ENCODE results near the gene GCNT4. TPM values are rescaled to one million over a fixed set of nuclear protein-coding genes. Genes with fewer than 3 reads are reported as not detected.

The GCNT4 gene
- polyA plus RNA-seq, 1 of the 3 experiments (the other 2 are of a cell fraction): 0.02 TPM

DNA sequence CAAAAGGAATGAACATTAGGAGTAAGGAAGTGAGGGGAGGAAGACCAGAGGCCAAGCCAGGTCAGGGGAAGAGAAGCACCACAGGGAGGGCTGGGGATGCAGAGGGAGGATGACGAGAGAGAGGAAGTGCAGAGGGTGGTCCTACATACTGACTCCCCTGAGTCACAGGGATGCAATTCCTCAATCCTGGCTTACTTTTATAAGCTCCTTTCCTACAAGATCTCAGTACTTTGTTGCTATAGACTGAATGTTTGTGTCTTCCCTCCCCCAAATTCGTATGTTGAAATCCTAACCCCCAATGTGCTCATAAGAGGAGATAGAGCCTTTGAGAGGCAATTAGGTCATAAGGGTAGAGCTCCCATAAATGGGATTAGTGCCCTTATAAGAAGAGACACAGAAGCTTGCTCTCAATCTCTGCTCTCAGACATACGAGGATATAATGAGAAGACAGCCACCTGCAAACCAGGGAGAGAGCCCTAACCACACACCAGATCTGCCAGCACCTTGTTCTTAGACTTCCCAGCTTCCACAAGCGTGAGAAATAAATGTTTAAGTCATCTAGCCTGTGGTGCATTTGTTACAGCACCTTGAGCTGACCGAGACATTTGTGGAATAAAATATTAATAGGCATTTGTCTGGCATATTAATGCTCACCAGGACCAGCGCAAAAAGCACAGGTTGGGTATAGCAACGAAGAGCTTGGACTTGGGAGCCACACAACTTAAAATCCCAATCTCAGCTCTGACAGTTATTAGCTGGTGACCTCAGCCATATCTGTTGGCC lies 33.4 kb downstream of the GCNT4 start:
- ChIA-PET CTCF (interaction anchor here (1.0 kb wide), 1 partner anchor 31 kb away, joined by 4 read pairs; no protein-coding TSS in a partner anchor), POLR2A (no interaction called here)
- no peaks in the 10 kb centered on the region for H3K9me3 ChIP-seq
- no peaks in the 10 kb centered on the region for H3K4me1 ChIP-seq (ENCODE audit: control insufficient read depth in 1 of 2, insufficient read depth in 2 of 2, low read depth in 1 of 2, low read length in 1 of 2)
- H4K20me1 ChIP-seq (ENCODE audit: insufficient read depth): no peaks in the 10 kb centered on the region
- 30% methylated on average over 7 of the region's 7 CpGs for WGBS (ENCODE audit: low lambda C conversion rate)
- H3K27ac ChIP-seq (ENCODE audit: low read depth in 2 of 2, low read length in 1 of 2): no peak overlapping the region
- no peak overlapping the region for H3K9ac ChIP-seq
- TF ChIP-seq TEAD4 (IDR thresholded peaks at IDR 0.05; ENCODE audit: borderline replicate concordance, insufficient read depth) (no peak), JUND (IDR thresholded peaks at IDR 0.05) (no peak), CHD2 (IDR thresholded peaks at IDR 0.05; ENCODE audit: low read length, partially characterized antibody) (no peak)
- DNase-seq: no peak
- no peak overlapping the region for H2AFZ ChIP-seq (ENCODE audit: low read depth)
- no peaks in the 10 kb centered on the region for H3K27me3 ChIP-seq (ENCODE audit: insufficient read depth)
- H3K79me2 ChIP-seq (ENCODE audit: insufficient read depth): no peaks in the 10 kb centered on the region
- H3K4me2 ChIP-seq: no peak overlapping the region
- H3F3A ChIP-seq (replicated peaks; ENCODE audit: insufficient read depth): no peaks in the 10 kb centered on the region
- no peaks in the 10 kb centered on the region for H3K36me3 ChIP-seq (replicated peaks in 1 of 2; ENCODE audit: control insufficient read depth in 1 of 2, insufficient read depth in 2 of 2, low read length in 1 of 2)
- no peak overlapping the region for H3K4me3 ChIP-seq (ENCODE audit: low read depth in 2 of 2, low read length in 1 of 2)
- H3K9me2 ChIP-seq: no peaks in the 10 kb centered on the region

DNA sequence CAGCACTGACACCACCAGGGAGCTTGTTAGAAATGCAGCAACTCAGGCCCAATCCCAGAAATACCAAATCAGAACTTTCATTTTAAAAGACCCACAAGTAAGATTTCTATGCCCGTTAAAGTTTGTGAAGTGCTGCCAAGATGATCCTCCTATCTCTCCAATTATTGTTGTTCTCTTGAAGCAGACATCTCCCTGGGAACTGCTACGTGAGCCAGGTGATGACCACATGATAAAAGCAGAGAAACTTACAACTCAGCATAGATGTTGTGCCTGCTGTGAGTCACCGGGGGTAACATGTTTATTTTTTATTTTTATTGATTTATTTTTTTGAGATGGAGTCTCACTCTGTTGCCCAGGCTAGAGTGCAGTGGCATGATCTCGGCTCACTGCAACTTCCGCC lies 34.4 kb downstream of the GCNT4 start:
- no peaks in the 10 kb centered on the region for H3F3A ChIP-seq (replicated peaks; ENCODE audit: insufficient read depth)
- H3K27me3 ChIP-seq (ENCODE audit: insufficient read depth): no peaks in the 10 kb centered on the region
- no peak overlapping the region for H2AFZ ChIP-seq (ENCODE audit: low read depth)
- no peaks in the 10 kb centered on the region for H4K20me1 ChIP-seq (ENCODE audit: insufficient read depth)
- H3K27ac ChIP-seq (ENCODE audit: low read depth in 2 of 2, low read length in 1 of 2): no peak overlapping the region
- H3K4me2 ChIP-seq: no peak overlapping the region
- no peaks in the 10 kb centered on the region for H3K36me3 ChIP-seq (replicated peaks in 1 of 2; ENCODE audit: control insufficient read depth in 1 of 2, insufficient read depth in 2 of 2, low read length in 1 of 2)
- no peaks in the 10 kb centered on the region for H3K4me1 ChIP-seq (ENCODE audit: control insufficient read depth in 1 of 2, insufficient read depth in 2 of 2, low read depth in 1 of 2, low read length in 1 of 2)
- H3K79me2 ChIP-seq (ENCODE audit: insufficient read depth): no peaks in the 10 kb centered on the region
- H3K9ac ChIP-seq: no peak overlapping the region
- TF ChIP-seq, protein P1, sequence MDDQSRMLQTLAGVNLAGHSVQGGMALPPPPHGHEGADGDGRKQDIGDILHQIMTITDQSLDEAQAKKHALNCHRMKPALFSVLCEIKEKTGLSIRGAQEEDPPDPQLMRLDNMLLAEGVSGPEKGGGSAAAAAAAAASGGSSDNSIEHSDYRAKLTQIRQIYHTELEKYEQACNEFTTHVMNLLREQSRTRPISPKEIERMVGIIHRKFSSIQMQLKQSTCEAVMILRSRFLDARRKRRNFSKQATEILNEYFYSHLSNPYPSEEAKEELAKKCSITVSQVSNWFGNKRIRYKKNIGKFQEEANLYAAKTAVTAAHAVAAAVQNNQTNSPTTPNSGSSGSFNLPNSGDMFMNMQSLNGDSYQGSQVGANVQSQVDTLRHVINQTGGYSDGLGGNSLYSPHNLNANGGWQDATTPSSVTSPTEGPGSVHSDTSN (IDR thresholded peaks at IDR 0.05): no peak
- no peak for TF ChIP-seq RCOR1 (IDR thresholded peaks at IDR 0.05; ENCODE audit: low read length)
- POLR2A ChIA-PET: no interaction called here
- H3K9me3 ChIP-seq: no peaks in the 10 kb centered on the region
- no peaks in the 10 kb centered on the region for H3K9me2 ChIP-seq
- WGBS (ENCODE audit: low lambda C conversion rate): 55% methylated on average over 5 of the region's 5 CpGs
- H3K4me3 ChIP-seq (ENCODE audit: low read depth in 2 of 2, low read length in 1 of 2): no peak overlapping the region
- CTCF ChIA-PET: no interaction called here
- DNase-seq: no peak

DNA sequence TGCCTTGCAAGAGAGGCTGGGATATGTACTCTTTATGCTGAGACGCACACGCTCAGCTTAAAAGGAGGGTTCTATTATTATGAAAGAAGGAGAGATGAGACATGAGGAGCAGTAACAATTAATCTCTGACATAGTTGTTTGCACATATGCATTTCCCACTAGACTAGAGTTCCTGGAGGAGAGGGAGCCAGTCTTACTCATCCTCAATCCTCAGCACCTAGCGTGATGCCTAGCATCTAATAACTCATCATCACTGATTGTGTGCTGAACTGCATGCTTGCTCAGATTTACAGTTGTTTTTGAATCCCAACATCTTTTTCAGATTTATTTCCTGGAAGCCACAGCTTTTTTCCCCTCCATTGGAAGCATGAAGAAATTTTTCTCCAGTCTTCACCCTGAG lies 35.5 kb downstream of the GCNT4 start:
- H3K27me3 ChIP-seq (ENCODE audit: insufficient read depth): no peaks in the 10 kb centered on the region
- H4K20me1 ChIP-seq (ENCODE audit: insufficient read depth): no peaks in the 10 kb centered on the region
- no peak for DNase-seq
- H3K4me1 ChIP-seq (ENCODE audit: control insufficient read depth in 1 of 2, insufficient read depth in 2 of 2, low read depth in 1 of 2, low read length in 1 of 2): no peaks in the 10 kb centered on the region
- H3K27ac ChIP-seq (ENCODE audit: low read depth in 2 of 2, low read length in 1 of 2): no peak overlapping the region
- H3K4me3 ChIP-seq (ENCODE audit: low read depth in 2 of 2, low read length in 1 of 2): no peak overlapping the region
- POLR2A ChIA-PET: no interaction called here
- CTCF ChIA-PET: interaction anchor here (0.9 to 1.1 kb wide), 2 partner anchors 33 to 320 kb away, joined by 3 read pairs; partner anchors contain the start of gene HMGCR
- H3K9ac ChIP-seq: no peak overlapping the region
- H3K79me2 ChIP-seq (ENCODE audit: insufficient read depth): no peaks in the 10 kb centered on the region
- no peak overlapping the region for H3K4me2 ChIP-seq
- no peak overlapping the region for H2AFZ ChIP-seq (ENCODE audit: low read depth)
- H3K36me3 ChIP-seq (replicated peaks in 1 of 2; ENCODE audit: control insufficient read depth in 1 of 2, insufficient read depth in 2 of 2, low read length in 1 of 2): no peaks in the 10 kb centered on the region
- no peaks in the 10 kb centered on the region for H3K9me2 ChIP-seq
- no peaks in the 10 kb centered on the region for H3K9me3 ChIP-seq
- TF ChIP-seq NRF1 (IDR thresholded peaks at IDR 0.05; ENCODE audit: low read depth, low read length) (no peak), FOXM1 (IDR thresholded peaks at IDR 0.05; ENCODE audit: low read depth) (no peak)
- H3F3A ChIP-seq (replicated peaks; ENCODE audit: insufficient read depth): no peaks in the 10 kb centered on the region
- 68% methylated on average over 3 of the region's 3 CpGs for WGBS (ENCODE audit: low lambda C conversion rate)
